Omental fat pad (tissue), 4 donors: ENCODE measurements around the gene PXK. TPM values are rescaled to one million over a fixed set of nuclear protein-coding genes. Genes with fewer than 3 reads are reported as not detected.
A peak's percentile ranks its signal among the peaks of the same experiment; 100 is the strongest.

Experiments used
- ATAC-seq: fragments of 150-250 bp; one replicate; pipeline ENCODE4 v1.9.1; 2016; ENCODE audit warnings: mild to moderate bottlenecking, moderate library complexity; ENCODE audit not compliant: low FRiP score
- DNase-seq: peaks from one replicate; pipeline ENCODE4 v3.0.0-alpha.2; 2019; ENCODE audit warnings: low spot score
- CTCF ChIP-seq, 3 donors: fragments of 450-650 bp; IDR thresholded peaks; one replicate each; pipeline ENCODE4 v1.5.1; 2016 to 2017; ENCODE audit warnings: antibody characterized with exemption in 3 of 3, mild to moderate bottlenecking in 3 of 3, moderate library complexity in 2 of 3
- small RNA-seq: library from RNA; depleted of rRNA; stranded (forward); fragments of <200 nt; gene quantifications from one replicate; pipeline ENCODE3, GENCODE V24; 2016
- total RNA-seq, 4 donors: library from RNA; depleted of rRNA; stranded (reverse); fragments of >200 nt; gene quantifications; one replicate each; pipeline ENCODE4 v1.1.0, GENCODE V29; 2016

The PXK gene
- total RNA-seq, 4 donors from 2014 or later = 25.3 to 51.2 (median 39.3) TPM

DNA sequence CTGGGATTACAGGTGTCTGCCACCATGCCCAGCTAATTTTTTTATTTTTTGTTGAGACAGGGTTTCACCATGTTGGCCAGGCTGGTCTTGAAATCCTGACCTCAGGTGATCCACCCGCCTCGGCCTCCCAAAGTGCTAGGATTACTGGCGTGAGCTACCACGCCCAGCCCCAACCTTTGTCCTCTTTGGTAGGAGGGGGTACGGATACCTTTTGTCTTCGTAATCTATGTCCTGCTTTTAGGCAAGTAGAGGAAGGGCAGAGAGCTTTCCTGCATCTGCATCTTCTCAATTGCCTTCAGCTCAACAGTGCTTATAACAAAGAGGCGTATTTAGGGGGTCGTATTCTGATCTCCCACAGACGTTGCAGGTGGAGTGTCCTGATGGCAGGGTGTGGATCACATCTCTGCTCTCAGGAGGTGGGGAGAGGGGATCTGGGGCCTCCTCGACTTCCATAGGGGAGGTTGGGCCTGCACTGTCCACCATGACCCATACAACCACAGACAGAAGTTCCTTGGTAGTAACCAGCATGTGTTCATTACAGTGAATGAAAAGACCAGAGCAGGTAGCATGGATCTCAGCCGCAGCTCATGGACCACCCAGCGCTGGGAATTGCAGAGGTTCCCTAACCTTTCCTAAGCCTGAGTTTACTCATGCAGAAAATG is 137.8 kb downstream of the PXK start:
- no peak for ATAC-seq
- TF ChIP-seq CTCF (IDR thresholded peaks at IDR 0.05) = no peak
- DNase-seq = no peak

DNA sequence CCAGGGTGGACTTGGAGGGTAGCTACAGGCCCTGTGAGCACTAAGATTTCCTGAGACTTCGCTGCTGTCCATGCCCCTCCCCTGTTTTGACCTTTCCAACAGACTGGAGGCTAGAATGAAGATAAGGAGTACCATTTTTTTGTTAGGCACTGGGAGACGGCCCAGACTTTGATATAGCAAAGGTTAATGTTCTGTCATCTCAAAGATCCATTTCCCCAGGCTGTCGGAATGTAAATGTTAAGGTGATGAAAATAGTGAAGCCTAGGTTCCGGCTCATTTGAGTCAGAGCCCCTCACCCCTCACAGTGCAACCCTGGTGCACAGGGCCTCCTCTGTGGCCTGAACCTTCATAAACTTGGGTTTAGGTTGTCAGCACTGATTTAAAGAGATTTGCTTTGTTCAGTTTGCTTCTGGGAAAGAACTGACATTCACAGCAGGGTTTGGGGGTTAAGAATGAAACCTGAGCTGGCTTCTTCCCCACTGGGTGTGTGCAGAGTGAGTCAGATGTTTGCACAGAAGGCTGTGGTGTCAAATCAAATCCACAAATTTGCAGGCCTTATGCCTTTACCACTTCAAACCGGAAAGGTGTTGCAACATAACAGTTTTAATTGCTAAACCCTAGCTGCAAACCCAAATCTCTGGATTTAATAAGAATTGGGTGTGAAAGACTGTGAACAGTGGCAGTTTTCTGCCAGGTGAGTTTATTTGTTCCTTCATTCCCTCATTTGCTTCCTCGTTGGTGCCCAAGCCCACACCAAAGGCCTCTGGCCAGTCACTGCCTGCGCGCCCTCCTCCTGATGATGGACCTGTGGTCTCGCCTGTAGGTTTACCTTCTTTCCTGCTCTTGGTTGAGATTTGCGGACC is 138.6 kb downstream of the PXK start:
- ATAC-seq = peak; percentile 96
- DNase-seq = no peak
- TF ChIP-seq CTCF (IDR thresholded peaks at IDR 0.05) = no peak

GRCh38 chr3:58473275-58473674 is 140.6 kb downstream of the PXK start:
- ATAC-seq (no peak), DNase-seq (no peak)
- TF ChIP-seq CTCF (IDR thresholded peaks at IDR 0.05) = no peak

DNA sequence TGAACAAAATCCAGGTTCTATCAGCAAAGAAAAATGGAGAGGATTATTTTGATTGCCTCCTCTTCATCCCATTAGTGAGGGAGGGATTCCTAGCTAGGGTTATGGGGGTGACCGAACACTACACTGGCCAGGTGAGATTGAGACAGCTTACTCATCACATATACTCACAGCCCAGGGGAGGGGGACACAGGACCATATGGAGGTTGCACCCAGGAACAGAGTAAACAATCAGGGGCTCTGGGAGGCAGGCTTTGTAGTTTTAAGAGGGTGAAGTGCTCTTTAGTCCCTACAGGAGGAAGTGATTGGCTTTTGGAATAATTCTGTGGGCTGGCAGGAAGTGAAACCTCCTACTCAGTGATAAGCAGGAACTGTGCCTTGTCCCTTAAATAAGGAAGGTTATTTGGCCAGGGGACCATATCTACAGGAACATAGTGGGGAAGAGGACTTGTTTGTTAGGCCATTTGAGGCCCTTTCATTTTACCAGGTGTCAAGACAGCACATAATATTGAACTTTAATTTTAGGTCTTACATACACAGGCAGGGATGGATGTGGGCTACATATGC is 141.7 kb downstream of the PXK start:
- DNase-seq (no peak), ATAC-seq (no peak)
- no peak for TF ChIP-seq CTCF (IDR thresholded peaks at IDR 0.05)

GRCh38 chr3:58474967-58475578 is 142.4 kb downstream of the PXK start:
- DNase-seq (no peak), ATAC-seq (no peak)
- no peak for TF ChIP-seq CTCF (IDR thresholded peaks at IDR 0.05)

Small RNAs within 50 kb of the gene (small RNA-seq; reads per million reads assigned to genes)
- gene AC098479.1 = not detected

Other genes starting within 250 kb of the PXK start
- gene DNASE1L3, start 121.9 kb upstream of the PXK start, total RNA-seq = 10 to 100 TPM in 1 of 4 donors, 1 to 10 TPM in 3; 1.1 to 20.5 (median 3.8) TPM
- 10 to 100 TPM; 19.2 to 31.0 (median 21.5) TPM for gene ABHD6, start 95.1 kb upstream of the PXK start, total RNA-seq
- gene RPP14, start 26.6 kb upstream of the PXK start, total RNA-seq = 10 to 100 TPM in 1 of 4 donors, 1 to 10 TPM in 3; 8.1 to 12.5 (median 8.8) TPM
- gene HTD2, start 26.4 kb upstream of the PXK start, total RNA-seq = 10 to 100 TPM in 2 of 4 donors, 1 to 10 TPM in 2; 8.4 to 12.6 (median 10.4) TPM
- gene PDHB, start 100.9 kb downstream of the PXK start, total RNA-seq = 10 to 100 TPM; 59.6 to 87.6 (median 74.0) TPM
- 10 to 100 TPM; 11.9 to 17.2 (median 14.6) TPM for gene KCTD6, start 159.2 kb downstream of the PXK start, total RNA-seq
- gene ACOX2, start 204.3 kb downstream of the PXK start, total RNA-seq = 10 to 100 TPM; 10.4 to 26.8 (median 15.3) TPM
- 100 to 1,000 TPM in 1 of 4 donors, 10 to 100 TPM in 3; 26.4 to 165 (median 59.4) TPM for gene FAM107A, start 244.5 kb downstream of the PXK start, total RNA-seq